Peyer's patch (tissue), 4 donors: ENCODE data around the gene DBNL. TPM values are rescaled to one million over a fixed set of nuclear protein-coding genes. Genes with fewer than 3 reads are reported as not detected.

Experiments used
- DNase-seq, 3 donors: peaks; one replicate each; pipeline ENCODE4 v3.0.0-alpha.2; 2017 to 2019
- H3K27ac ChIP-seq, 4 donors: fragments of 200-600 bp; sonication (generic); one replicate each; pipeline ENCODE4 v1.5.1; 2016 to 2019
- H3K27me3 ChIP-seq, 2 donors: fragments of 200-600 bp; sonication (generic); one replicate each; pipeline ENCODE4 v1.5.1; 2019
- H3K36me3 ChIP-seq, 3 donors: fragments of 200-600 bp; sonication (generic); one replicate each; pipeline ENCODE4 v1.5.1; 2016 to 2019
- H3K4me1 ChIP-seq, 4 donors: fragments of 200-600 bp; sonication (generic); one replicate each; pipeline ENCODE4 v1.5.1; 2016 to 2019
- H3K4me3 ChIP-seq, 4 donors: fragments of 200-600 bp; sonication (generic); 1 replicate in 3 of 4; 2 replicates in 1 of 4; pipeline ENCODE4 v1.5.1; 2016 to 2019; ENCODE audit warnings: mild to moderate bottlenecking in 1 of 4
- H3K9me3 ChIP-seq, 4 donors: fragments of 200-600 bp; sonication (generic); one replicate each; pipeline ENCODE4 v1.5.1; 2016 to 2019; ENCODE audit warnings: mild to moderate bottlenecking in 1 of 4
- POLR2A ChIP-seq, 2 donors: fragments of 450-650 bp; IDR thresholded peaks; one replicate each; pipeline ENCODE4 v1.5.1; 2017; ENCODE audit warnings: antibody characterized with exemption in 2 of 2, mild to moderate bottlenecking in 2 of 2, moderate library complexity in 2 of 2
- total RNA-seq, 4 donors: library from RNA; depleted of rRNA; stranded (reverse); fragments of >200 nt; gene quantifications; one replicate each; pipeline ENCODE4 v1.1.0, GENCODE V29; 2016
- TF ChIP-seq, protein P1 (sequence below), 6 experiments: fragments of 450-650 bp in 4 of 6; fragments of 200-600 bp in 2 of 6; sonication (generic) in 1 of 6; IDR thresholded peaks; one replicate each; pipeline ENCODE4 v1.5.1; 2017 to 2019; ENCODE audit warnings: antibody characterized with exemption in 6 of 6, mild to moderate bottlenecking in 3 of 6, moderate library complexity in 1 of 6

DBNL gene
- total RNA-seq, 4 donors from 2014 or later, result 100 to 303 (median 111) TPM

GRCh38 chr7:44043902-44044301 is 600 bp upstream of the DBNL start:
- Histone ChIP-seq H3K27me3 (no peaks in the 10 kb centered on the region), H3K36me3 (no peaks in the 10 kb centered on the region), H3K4me3 (peak overlapping the region; percentile 80 to 97 (median 92)), H3K9me3 (no peaks in the 10 kb centered on the region), H3K27ac (peak overlapping the region; percentile 87 to 99 (median 95)), H3K4me1 (peaks cover 0 to 33% (median 14%) of the 10 kb centered on the region in 4 donors)
- TF ChIP-seq, protein P1, sequence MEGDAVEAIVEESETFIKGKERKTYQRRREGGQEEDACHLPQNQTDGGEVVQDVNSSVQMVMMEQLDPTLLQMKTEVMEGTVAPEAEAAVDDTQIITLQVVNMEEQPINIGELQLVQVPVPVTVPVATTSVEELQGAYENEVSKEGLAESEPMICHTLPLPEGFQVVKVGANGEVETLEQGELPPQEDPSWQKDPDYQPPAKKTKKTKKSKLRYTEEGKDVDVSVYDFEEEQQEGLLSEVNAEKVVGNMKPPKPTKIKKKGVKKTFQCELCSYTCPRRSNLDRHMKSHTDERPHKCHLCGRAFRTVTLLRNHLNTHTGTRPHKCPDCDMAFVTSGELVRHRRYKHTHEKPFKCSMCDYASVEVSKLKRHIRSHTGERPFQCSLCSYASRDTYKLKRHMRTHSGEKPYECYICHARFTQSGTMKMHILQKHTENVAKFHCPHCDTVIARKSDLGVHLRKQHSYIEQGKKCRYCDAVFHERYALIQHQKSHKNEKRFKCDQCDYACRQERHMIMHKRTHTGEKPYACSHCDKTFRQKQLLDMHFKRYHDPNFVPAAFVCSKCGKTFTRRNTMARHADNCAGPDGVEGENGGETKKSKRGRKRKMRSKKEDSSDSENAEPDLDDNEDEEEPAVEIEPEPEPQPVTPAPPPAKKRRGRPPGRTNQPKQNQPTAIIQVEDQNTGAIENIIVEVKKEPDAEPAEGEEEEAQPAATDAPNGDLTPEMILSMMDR (IDR thresholded peaks at IDR 0.05), result no peak
- TF ChIP-seq POLR2A (IDR thresholded peaks at IDR 0.05), result no peak
- DNase-seq, result peak in 1 of 3 donors; percentile 43

- Histone ChIP-seq H3K9me3 (no peaks in the 10 kb centered on the region), H3K4me3 (peak overlapping the region; percentile 80 to 97 (median 92)), H3K27me3 (no peaks in the 10 kb centered on the region), H3K36me3 (peaks cover 0 to 14% (median 0%) of the 10 kb centered on the region in 3 donors), H3K4me1 (peaks cover 0 to 33% (median 14%) of the 10 kb centered on the region in 4 donors), H3K27ac (peak overlapping the region; percentile 87 to 99 (median 95))
- no peak for DNase-seq
- TF ChIP-seq POLR2A (IDR thresholded peaks at IDR 0.05), result no peak
- TF ChIP-seq, protein P1 (IDR thresholded peaks at IDR 0.05), result no peak
Measured at GRCh38 chr7:44045226-44046014, 918 bp downstream of the DBNL start.

GRCh38 chr7:44046321-44047061 is 2.0 kb downstream of the DBNL start:
- H3K27ac ChIP-seq, result peak overlapping the region in 3 of 4 donors; percentile 8 to 99 (median 97)
- H3K9me3 ChIP-seq, result no peaks in the 10 kb centered on the region
- H3K36me3 ChIP-seq, result peaks cover 0 to 24% (median 0%) of the 10 kb centered on the region in 3 donors
- TF ChIP-seq POLR2A (IDR thresholded peaks at IDR 0.05), result no peak
- TF ChIP-seq, protein P1 (IDR thresholded peaks at IDR 0.05), result no peak
- peaks cover 0 to 26% (median 11%) of the 10 kb centered on the region in 4 donors for H3K4me1 ChIP-seq
- peak in 2 of 3 donors; percentile 78 to 82 for DNase-seq
- H3K27me3 ChIP-seq, result no peaks in the 10 kb centered on the region
- H3K4me3 ChIP-seq, result peak overlapping the region in 1 of 4 donors; percentile 97

DNA sequence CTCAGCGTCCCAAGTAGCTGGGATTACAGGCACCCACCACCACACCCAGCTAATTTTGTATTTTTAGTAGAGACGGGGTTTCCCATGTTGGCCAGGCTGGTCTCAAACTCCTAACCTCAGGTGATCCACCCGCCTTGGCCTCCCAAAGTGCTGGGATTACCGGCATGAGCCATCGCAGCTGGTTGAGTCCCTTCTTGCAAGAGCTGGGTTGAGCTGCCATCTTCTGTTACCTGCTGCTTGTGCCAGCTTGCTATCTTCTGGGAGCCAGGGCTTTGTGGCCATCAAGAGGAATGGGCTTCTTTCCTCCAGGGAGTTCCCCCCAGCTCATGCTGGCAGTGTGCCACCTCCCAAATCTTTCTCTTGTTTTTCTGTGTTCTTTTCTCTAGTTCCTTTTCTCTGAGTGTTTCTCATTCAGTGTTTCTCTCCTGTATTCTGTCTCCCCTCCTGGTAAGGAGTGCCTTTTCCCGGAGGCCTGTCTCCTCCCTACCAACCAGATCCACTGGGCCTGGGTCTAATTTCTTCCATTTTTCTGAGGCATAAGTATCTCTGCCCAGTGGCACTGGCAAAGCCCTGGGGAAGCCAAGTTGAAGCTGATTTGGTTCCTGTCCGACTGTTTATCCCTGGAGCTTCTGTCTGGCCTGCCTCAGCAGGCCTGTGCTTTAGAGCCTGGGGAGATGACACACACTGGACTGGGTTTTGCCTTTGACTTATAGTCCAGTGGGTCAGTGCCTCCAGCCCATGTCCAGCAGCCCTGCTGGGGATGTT is 3.7 kb downstream of the DBNL start:
- H3K27me3 ChIP-seq, result no peaks in the 10 kb centered on the region
- H3K4me3 ChIP-seq, result no peak overlapping the region
- H3K9me3 ChIP-seq, result no peaks in the 10 kb centered on the region
- no peak for DNase-seq
- H3K4me1 ChIP-seq, result peaks cover 0 to 26% (median 11%) of the 10 kb centered on the region in 4 donors
- no peak for TF ChIP-seq POLR2A (IDR thresholded peaks at IDR 0.05)
- TF ChIP-seq, protein P1 (IDR thresholded peaks at IDR 0.05), result no peak
- H3K27ac ChIP-seq, result peak overlapping the region in 1 of 4 donors; percentile 18
- H3K36me3 ChIP-seq, result peaks cover 0 to 41% (median 0%) of the 10 kb centered on the region in 3 donors
